GM12878 (cell line): ENCODE data around the gene BANP. TPM values are rescaled to one million over a fixed set of nuclear protein-coding genes. Genes with fewer than 3 reads are reported as not detected.
"Not testable (repeated sequence)": the region's sequence is repeated elsewhere in the genome, so short reads cannot be mapped to it uniquely, and the experiment has no call there.

ENCODE experiments used
- ATAC-seq: fragments of 200-7000 bp; cut with Tn5 transposase; 3 replicates; pipeline ENCODE4 v1.9.1; 2020; ENCODE audit warnings: mild to moderate bottlenecking, moderate library complexity
- BruUV-seq: library from RNA; stranded (reverse); fragments of 400-500 nt; replicated peaks from 2 replicates; lab custom pipeline; 2021; lab: Mats Ljungman, UMichigan
- CTCF ChIA-PET: fragments of 300-600 bp; sonication (Branson Sonifier 250); formaldehyde crosslinking; extraction: SDS; loops from one replicate; lab custom pipeline; 2021; ENCODE audit warnings: inconsistent platforms; lab: Yijun Ruan, JAX
- POLR2A ChIA-PET: fragments of 350-600 bp; formaldehyde crosslinking; extraction: SDS; loops from one replicate; lab custom pipeline; 2021; ENCODE audit warnings: inconsistent platforms; lab: Charles Lee
- RAD21 ChIA-PET: fragments of 300-600 bp; sonication (Branson Sonifier 250); formaldehyde crosslinking; loops from one replicate; lab custom pipeline; 2023; ENCODE audit warnings: antibody characterized with exemption; ENCODE audit not compliant: unreplicated experiment; lab: Charles Lee
- SMC1A ChIA-PET: fragments of 300-600 bp; sonication (Branson Sonifier 250); formaldehyde crosslinking; loops from one replicate; lab custom pipeline; 2023; ENCODE audit not compliant: unreplicated experiment, uncharacterized antibody; lab: Charles Lee
- DNase-seq: peaks from one replicate; pipeline ENCODE4 v3.0.0-alpha.2; 2011; ENCODE audit warnings: low read depth, low spot score
- FAIRE-seq: peaks from 3 replicates; lab custom pipeline; 2011; peaks lifted over from hg19 to GRCh38; lab: Jason Lieb, UNC
- H2AFZ ChIP-seq: 2 replicates; pipeline ENCODE4 v1.6.0; 2011; ENCODE audit warnings: low read depth, low read length, control low read depth; ENCODE audit not compliant: control insufficient read depth
- H3K27ac ChIP-seq: 2 replicates; pipeline ENCODE4 v1.5.1; 2011; ENCODE audit warnings: control low read depth; ENCODE audit not compliant: control insufficient read depth, insufficient read depth
- H3K27me3 ChIP-seq, 2 experiments: replicated peaks in 1 of 2; 2 replicates each; pipeline versions ENCODE4 v1.6.0 to v1.6.1; 2011; ENCODE audit warnings: low read length in 1 of 2; ENCODE audit not compliant: control insufficient read depth in 2 of 2, insufficient read depth in 2 of 2
- H3K36me3 ChIP-seq, 2 experiments: 2 replicates each; pipeline ENCODE4 v1.5.1; 2011; ENCODE audit warnings: low read length in 1 of 2; ENCODE audit not compliant: control insufficient read depth in 2 of 2, insufficient read depth in 2 of 2
- H3K4me1 ChIP-seq: 2 replicates; pipeline ENCODE4 v1.6.1; 2011; ENCODE audit warnings: mild to moderate bottlenecking, low read length, moderate library complexity, mixed read lengths; ENCODE audit not compliant: control insufficient read depth, insufficient read depth
- H3K4me2 ChIP-seq: 2 replicates; pipeline ENCODE4 v1.6.0; 2011; ENCODE audit warnings: control low read depth; ENCODE audit not compliant: control insufficient read depth, insufficient read depth
- H3K4me3 ChIP-seq: fragments of 200-600 bp; sonication (generic); 2 replicates; pipeline ENCODE4 v1.5.1; 2016
- H3K79me2 ChIP-seq: 2 replicates; pipeline ENCODE4 v1.6.0; 2011; ENCODE audit warnings: low read length; ENCODE audit not compliant: control insufficient read depth, insufficient read depth
- H3K9ac ChIP-seq: 2 replicates; pipeline ENCODE4 v1.8.0; 2011; ENCODE audit warnings: low read length, control low read depth, mixed read lengths; ENCODE audit not compliant: control insufficient read depth, insufficient read depth
- H3K9me3 ChIP-seq: replicated peaks from 3 replicates; pipeline ENCODE4 v1.5.1; 2011; ENCODE audit warnings: mild to moderate bottlenecking, low read length; ENCODE audit not compliant: control insufficient read depth, insufficient read depth
- H4K20me1 ChIP-seq: 2 replicates; pipeline ENCODE4 v1.6.0; 2011; ENCODE audit not compliant: control insufficient read depth, insufficient read depth
- WGBS: methylation state at CpG from one replicate; pipeline ENCODE4 v1.1.6; 2016; ENCODE audit warnings: low lambda C conversion rate; ENCODE audit not compliant: insufficient replicate concordance, insufficient coverage; ENCODE audit errors: missing lambda C conversion rate; 5-methylcytosine and 5-hydroxymethylcytosine counted together
- in situ Hi-C: fragments of 300-500 bp; cut with MboI; formaldehyde crosslinking; loops from 9 replicates; pipeline ENCODE4 v1.14.3; 2018; ENCODE audit warnings: mixed read lengths
- intact Hi-C: fragments of 100-400 bp; cut with micrococcal nuclease; formaldehyde crosslinking; loops from one replicate; pipeline ENCODE4 v1.14.2; 2022; ENCODE audit not compliant: unreplicated experiment
- polyA plus RNA-seq, 11 experiments: library from polyadenylated mRNA; depleted of rRNA in 4 of 11; unstranded in 6 of 11; stranded (reverse) in 5 of 11; fragments of >200 nt; fragmentation: Nextera tagmentation in 4 of 11; fragmentation: Illumina TruSeq in 1 of 11; extraction: Ambion mirVana in 4 of 11; extraction: Trizol in 1 of 11; gene quantifications; 1 replicate in 1 of 11; 2 replicates in 10 of 11; pipeline versions ENCODE4 v1.2.1 to v1.2.3, GENCODE V29; 2011 to 2016; ENCODE audit warnings: inconsistent platforms in 2 of 11, missing spikeins in 2 of 11, low read depth in 1 of 11
- total RNA-seq, 4 experiments: library from RNA; depleted of rRNA in 3 of 4; stranded (reverse); fragments of >200 nt in 3 of 4; fragmentation: Illumina TruSeq in 1 of 4; extraction: Trizol in 1 of 4; gene quantifications; 2 replicates each; pipeline versions ENCODE4 v1.2.1 to v1.2.3, GENCODE V29; 2013 to 2021

BANP gene
- total and polyA plus RNA-seq, 10 of the 15 experiments (the other 5 are each of a cell fraction or from before 2014, with no cell fraction given): 3.9 to 21.9 (median 12.2) TPM

- BruUV-seq: not testable (repeated sequence)
These were observed 149.8 kb downstream of the BANP start for GRCh38 chr16:88100801-88101622.

GRCh38 chr16:88101623-88102105, 150.4 kb downstream of the BANP start:
- ATAC-seq, CTCF ChIA-PET, H3K4me1 ChIP-seq, H3K4me2 ChIP-seq, H3K9ac ChIP-seq, POLR2A ChIA-PET, RAD21 ChIA-PET, H3K27me3 ChIP-seq, H3K36me3 ChIP-seq, SMC1A ChIA-PET, BruUV-seq, H2AFZ ChIP-seq, DNase-seq, H3K4me3 ChIP-seq, in situ Hi-C loops, H3K9me3 ChIP-seq, H4K20me1 ChIP-seq, intact Hi-C loops, FAIRE-seq, H3K27ac ChIP-seq, H3K79me2 ChIP-seq: not testable (repeated sequence)
- WGBS: 63% methylated on average over 21 of the region's 21 CpGs

More at GRCh38 chr16:88100801-88101622, 149.8 kb downstream of the BANP start:
- H2AFZ ChIP-seq, H3K4me3 ChIP-seq, ATAC-seq, H3K4me2 ChIP-seq, H4K20me1 ChIP-seq, H3K4me1 ChIP-seq, DNase-seq, in situ Hi-C loops, H3K36me3 ChIP-seq, intact Hi-C loops, FAIRE-seq, SMC1A ChIA-PET, POLR2A ChIA-PET, H3K27me3 ChIP-seq, H3K9ac ChIP-seq, RAD21 ChIA-PET, H3K79me2 ChIP-seq, CTCF ChIA-PET, H3K27ac ChIP-seq, H3K9me3 ChIP-seq: not testable (repeated sequence)
- WGBS: 45% methylated on average over 37 of the region's 40 CpGs
